G401 (cell line): Measurements from ENCODE around the gene RBP3. TPM values are rescaled to one million over a fixed set of nuclear protein-coding genes. Genes with fewer than 3 reads are reported as not detected.
A peak's percentile ranks its signal among the peaks of the same experiment; 100 is the strongest.

Experiments
- DNase-seq: peaks from one replicate; pipeline ENCODE4 v3.0.0-alpha.2; 2015; ENCODE audit warnings: low spot score
- in situ Hi-C: cut with HindIII; loops from 2 replicates; pipeline ENCODE4 v1.10.0; 2016; ENCODE audit warnings: low sequenced_read_pairs, mixed read lengths
- total RNA-seq: library from RNA; depleted of rRNA; stranded (reverse); fragments of >200 nt; shearing (Covaris generic); gene quantifications from 2 replicates; pipeline ENCODE4 v1.2.3, GENCODE V29; 2014; rRNA removed

Gene RBP3
- total RNA-seq: not detected in 2 replicates

DNA sequence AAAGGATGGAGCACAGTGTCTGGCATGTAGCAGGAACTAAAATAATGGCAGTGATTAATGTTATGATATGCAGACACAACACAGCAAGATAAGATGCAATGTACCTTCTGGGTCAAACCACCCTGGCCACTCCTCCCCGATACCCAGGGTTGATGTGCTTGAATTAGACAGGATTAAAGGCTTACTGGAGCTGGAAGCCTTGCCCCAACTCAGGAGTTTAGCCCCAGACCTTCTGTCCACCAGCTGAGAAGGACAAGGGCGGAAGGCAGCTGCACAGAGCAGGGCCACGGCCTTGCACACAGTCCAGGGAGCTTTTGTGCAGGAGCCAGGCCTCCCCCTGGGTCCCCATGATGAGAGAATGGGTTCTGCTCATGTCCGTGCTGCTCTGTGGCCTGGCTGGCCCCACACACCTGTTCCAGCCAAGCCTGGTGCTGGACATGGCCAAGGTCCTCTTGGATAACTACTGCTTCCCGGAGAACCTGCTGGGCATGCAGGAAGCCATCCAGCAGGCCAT is at the start of gene RBP3:
Gene RBP3 (plus strand): TSS at position 226 of the 514 bp plus-strand sequence. CDS start 122 bp downstream, at position 348.
- in situ Hi-C loops: no loop called here
- peak; percentile 79 for DNase-seq

DNA sequence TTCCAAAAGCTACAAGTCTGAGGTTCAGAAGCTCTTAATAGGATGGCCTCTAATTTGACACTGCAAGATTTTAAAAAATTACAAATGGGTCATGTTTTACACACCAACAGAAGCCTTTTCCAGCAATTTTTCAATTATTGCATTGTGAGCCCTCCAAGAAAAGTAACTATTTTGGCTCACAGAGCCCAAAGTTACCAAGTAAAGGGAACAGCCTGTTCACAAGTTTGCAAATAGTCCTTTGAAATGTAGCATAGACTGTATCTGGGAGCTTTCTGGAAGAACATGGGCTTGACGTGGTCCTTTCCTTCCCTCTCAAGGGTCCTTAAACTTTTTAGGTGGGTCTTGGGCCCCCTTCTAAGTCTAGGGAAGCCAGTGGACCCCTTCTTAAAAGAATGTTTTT is 49.4 kb upstream of the RBP3 start:
- in situ Hi-C loops: no loop called here
- peak; percentile 5 for DNase-seq

DNA sequence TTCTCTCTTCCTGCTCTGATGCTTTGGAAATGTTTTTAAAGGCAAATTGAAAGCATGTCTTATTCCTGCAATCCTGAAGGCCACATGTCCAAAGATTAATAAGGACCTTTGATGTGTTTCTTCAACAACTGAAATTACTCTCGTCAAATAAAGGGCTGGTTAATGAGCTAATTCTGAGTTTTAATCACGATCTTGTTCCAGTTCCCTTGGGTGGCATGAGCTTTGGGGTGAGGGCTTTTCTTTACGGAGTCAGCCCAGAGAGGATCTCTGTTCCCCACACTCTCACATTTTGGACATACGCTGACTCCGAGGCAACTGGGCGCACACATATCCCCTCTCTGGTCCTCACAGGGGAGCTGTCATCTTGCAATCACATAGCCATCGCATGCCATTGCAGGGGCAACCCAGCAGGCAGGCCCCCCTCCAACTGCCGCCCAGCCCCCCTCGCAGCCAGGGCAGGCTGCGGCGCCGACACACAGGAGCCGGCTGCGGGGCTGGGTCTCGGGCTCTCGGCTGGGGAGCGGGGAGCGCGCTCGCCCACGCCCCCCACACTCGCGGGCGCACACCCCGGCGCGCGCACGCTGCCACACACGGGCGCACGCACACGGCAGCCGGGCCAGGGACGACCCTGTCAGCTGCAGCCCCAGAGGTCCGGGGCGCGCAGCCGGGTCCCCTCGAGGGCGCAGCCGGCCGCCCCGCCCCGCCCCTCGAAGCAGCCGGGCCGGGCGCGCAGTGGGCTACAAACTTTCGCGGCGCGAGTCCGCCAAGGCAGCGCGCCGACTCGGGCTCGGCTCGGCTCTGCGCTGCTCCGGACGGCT is 48.3 kb upstream of the RBP3 start, which contains the start of gene GDF10:
Gene GDF10 (plus strand): TSS at position 587 of the 818 bp plus-strand sequence. CDS start 455 bp downstream, outside the sequence.
- no peak for DNase-seq
- in situ Hi-C loops: no loop called here

- in situ Hi-C loops: no loop called here
- DNase-seq: no peak
Observed at GRCh38 chr10:47300429-47300931, 47.7 kb upstream of the RBP3 start.

DNA sequence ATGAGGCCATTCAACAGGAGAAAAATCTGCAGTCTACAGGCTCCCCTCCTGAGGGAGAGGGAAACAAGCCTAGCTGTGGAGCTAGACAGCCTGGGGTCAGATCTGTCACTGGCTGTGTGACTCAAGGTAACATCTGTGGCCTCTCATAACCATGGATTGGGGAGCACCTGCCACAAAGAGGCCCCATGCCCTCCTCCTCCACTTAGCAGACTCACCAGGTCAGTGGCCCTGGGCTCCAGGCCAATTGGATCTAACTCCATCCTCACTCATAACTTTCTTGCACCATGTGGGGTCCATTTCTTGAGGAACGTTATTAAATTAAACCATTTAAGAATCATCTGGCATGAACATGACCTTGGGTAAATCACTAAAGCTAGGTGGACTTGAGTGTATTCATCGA is 46.3 kb upstream of the RBP3 start:
- in situ Hi-C loops: no loop called here

GRCh38 chr10:47303105-47303504 is 45.1 kb upstream of the RBP3 start:
- DNase-seq: no peak
- in situ Hi-C loops: no loop called here

More for the DNA sequence above, 46.3 kb upstream of the RBP3 start:
- DNase-seq: no peak

GRCh38 chr10:47303866-47304265 is 44.3 kb upstream of the RBP3 start:
- in situ Hi-C loops: no loop called here
- no peak for DNase-seq

- no peak for DNase-seq
- in situ Hi-C loops: no loop called here
Observed at GRCh38 chr10:47305566-47305965, 42.6 kb upstream of the RBP3 start.

DNA sequence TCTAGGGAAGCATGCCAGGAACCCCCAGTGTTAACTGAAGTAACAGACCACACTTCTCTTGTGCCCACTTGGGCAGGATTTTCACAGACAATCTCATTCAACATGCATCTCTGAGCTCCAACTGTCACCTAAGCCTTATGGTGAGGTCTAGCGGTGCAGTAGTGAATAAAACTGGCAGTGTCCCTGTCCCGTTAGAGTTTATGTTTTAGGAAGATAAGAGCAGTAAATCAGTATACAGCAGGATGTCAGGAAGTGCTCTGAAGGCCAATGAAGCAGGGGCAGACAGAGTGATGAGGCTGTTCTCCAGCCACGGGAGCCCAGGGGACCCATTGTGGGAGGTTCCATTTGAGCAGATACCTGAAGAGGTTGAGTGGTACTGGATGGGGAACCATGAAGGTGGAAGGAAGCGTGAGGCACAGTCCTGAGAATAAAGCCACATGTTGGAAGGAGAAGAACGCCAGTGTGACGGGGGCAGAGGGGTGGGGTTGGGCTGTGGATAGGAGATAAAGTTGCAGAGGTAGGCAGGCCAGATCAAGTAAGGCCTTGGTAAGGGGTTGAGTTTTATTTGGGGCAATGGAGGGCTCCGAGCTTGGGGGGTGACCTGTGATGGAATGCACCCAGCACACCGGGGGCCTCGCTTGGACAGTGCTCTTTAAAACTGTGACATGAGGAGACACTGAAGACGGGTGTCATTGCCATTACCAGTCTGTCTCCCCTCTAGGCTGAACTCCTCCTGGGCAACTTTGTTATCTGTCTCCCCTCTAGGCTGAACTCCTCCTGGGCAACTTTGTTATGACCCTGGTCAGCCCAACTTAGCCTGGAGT is 41.6 kb upstream of the RBP3 start:
- no peak for DNase-seq
- in situ Hi-C loops: no loop called here

GRCh38 chr10:47307381-47307780 is 40.8 kb upstream of the RBP3 start:
- DNase-seq: no peak

GRCh38 chr10:47308775-47309174 is 39.4 kb upstream of the RBP3 start:
- in situ Hi-C loops: no loop called here
- no peak for DNase-seq

More at GRCh38 chr10:47307381-47307780, 40.8 kb upstream of the RBP3 start:
- in situ Hi-C loops: no loop called here

- in situ Hi-C loops: no loop called here
Observed at GRCh38 chr10:47309408-47310089, 38.6 kb upstream of the RBP3 start.

DNA sequence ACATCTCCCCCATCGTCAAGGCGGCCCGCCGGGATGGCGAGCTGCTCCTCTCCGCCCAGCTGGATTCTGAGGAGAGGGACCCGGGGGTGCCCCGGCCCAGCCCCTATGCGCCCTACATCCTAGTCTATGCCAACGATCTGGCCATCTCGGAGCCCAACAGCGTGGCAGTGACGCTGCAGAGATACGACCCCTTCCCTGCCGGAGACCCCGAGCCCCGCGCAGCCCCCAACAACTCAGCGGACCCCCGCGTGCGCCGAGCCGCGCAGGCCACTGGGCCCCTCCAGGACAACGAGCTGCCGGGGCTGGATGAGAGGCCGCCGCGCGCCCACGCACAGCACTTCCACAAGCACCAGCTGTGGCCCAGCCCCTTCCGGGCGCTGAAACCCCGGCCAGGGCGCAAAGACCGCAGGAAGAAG is 38.1 kb upstream of the RBP3 start:
- DNase-seq: no peak
- in situ Hi-C loops: no loop called here

More at GRCh38 chr10:47309408-47310089, 38.6 kb upstream of the RBP3 start:
- DNase-seq: no peak

- peak; percentile 7 for DNase-seq
- in situ Hi-C loops: no loop called here
Observed at GRCh38 chr10:47311193-47311931, 36.8 kb upstream of the RBP3 start.

DNA sequence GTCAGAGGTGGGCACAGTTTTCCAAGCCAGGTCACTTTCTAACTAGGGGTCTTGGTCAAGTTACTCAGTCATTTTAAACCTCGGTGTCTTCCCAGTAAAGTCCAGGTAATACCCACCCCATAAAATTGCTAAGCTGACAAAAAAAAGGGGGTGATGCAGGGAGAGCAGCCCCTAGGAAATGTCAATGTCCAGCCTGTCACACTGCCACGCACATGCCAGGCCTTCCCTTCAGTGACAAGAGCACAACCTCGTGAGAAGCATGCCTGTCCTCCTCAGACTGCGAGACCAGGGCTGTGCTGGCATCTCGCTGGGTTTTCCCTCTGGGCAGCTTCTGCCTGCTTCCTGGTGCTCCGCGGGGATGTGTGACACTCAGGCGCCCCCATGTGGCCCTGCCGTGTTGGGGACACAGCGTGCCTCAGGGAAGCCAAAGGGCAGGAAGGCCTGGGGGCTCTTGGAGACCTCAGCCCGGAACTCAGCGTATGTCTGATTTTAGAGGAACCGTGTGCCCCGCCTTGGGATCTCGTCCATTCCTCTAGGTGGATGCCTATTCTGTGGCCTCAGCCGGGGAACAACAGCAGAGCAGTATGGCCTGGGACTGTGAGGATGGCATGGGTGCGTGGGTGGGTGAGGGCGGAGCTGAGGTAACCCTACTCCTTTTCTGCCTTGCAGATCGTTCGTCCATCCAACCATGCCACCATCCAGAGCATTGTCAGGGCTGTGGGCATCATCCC is 36.1 kb upstream of the RBP3 start:
- in situ Hi-C loops: no loop called here
- DNase-seq: peak; percentile 73

GRCh38 chr10:47312663-47312995 is 35.5 kb upstream of the RBP3 start:
- in situ Hi-C loops: no loop called here
- no peak for DNase-seq

- in situ Hi-C loops: no loop called here
- DNase-seq: no peak
Observed at GRCh38 chr10:47314416-47314970, 33.7 kb upstream of the RBP3 start.

DNA sequence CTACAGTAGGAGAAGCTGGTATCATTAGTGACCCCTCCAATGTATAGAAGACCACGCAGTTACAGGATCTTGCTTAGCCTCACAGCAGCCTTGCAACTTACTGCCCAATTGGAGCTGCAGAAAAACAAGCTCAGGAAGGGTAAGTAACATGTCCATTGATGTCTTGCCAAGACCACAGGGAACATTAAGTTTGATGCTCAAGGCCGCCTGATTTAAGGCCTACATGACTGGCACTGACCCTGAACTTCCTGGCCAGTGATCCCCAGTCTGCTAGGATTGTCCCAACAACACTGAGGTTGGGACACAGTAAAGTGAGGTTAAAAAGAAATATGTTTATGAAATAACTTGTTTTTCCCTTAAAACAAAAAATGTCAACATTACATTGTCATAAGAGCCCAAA is 32.7 kb upstream of the RBP3 start:
- DNase-seq: no peak

More for the DNA sequence above, 32.7 kb upstream of the RBP3 start:
- in situ Hi-C loops: no loop called here
